BJ (cell line): ENCODE results near the gene GPI. TPM values are rescaled to one million over a fixed set of nuclear protein-coding genes. Genes with fewer than 3 reads are reported as not detected.

Experiments
- CTCF ChIA-PET: fragments of 350-600 bp; formaldehyde crosslinking; extraction: SDS; loops from one replicate; lab custom pipeline; 2021; ENCODE audit warnings: antibody characterized with exemption, inconsistent platforms; lab: Yijun Ruan, JAX
- POLR2A ChIA-PET: fragments of 300-600 bp; sonication (Branson Sonifier 250); formaldehyde crosslinking; extraction: SDS; loops from one replicate; lab custom pipeline; 2021; ENCODE audit warnings: antibody characterized with exemption; lab: Charles Lee
- DNase-seq: peaks from one replicate; pipeline ENCODE4 v3.0.0-alpha.2; 2011; ENCODE audit warnings: low read depth
- H3K27me3 ChIP-seq: 2 replicates; pipeline ENCODE4 v1.6.0; 2011; ENCODE audit warnings: low read length; ENCODE audit not compliant: control insufficient read depth, insufficient read depth
- H3K36me3 ChIP-seq: 2 replicates; pipeline ENCODE4 v1.5.1; 2011; ENCODE audit warnings: low read length; ENCODE audit not compliant: control insufficient read depth, insufficient read depth
- H3K4me3 ChIP-seq: 2 replicates; pipeline ENCODE4 v1.5.1; 2011; ENCODE audit warnings: low read depth, mild to moderate bottlenecking, control low read depth, low read length
- CTCF ChIP-seq: IDR thresholded peaks from 2 replicates; pipeline ENCODE4 v1.5.1; 2011; ENCODE audit warnings: low read depth, mild to moderate bottlenecking, control low read depth, inconsistent platforms, low read length, moderate library complexity; ENCODE audit not compliant: insufficient read depth
- polyA plus RNA-seq: library from polyadenylated mRNA; depleted of rRNA; stranded (reverse); fragments of >200 nt; gene quantifications from 2 replicates; pipeline ENCODE4 v1.2.3, GENCODE V29; 2011

The GPI gene
- polyA plus RNA-seq, 1 experiment = 262 TPM

- POLR2A ChIA-PET = no interaction called here
- TF ChIP-seq CTCF = no peak
- Histone ChIP-seq H3K36me3 (peaks cover 5% of the 10 kb centered on the region; the same call in 1 of the 2 replicates), H3K27me3 (no peaks in the 10 kb centered on the region), H3K4me3 (no peak overlapping the region)
- DNase-seq = no peak
- CTCF ChIA-PET = no interaction called here
These were observed 44.5 kb downstream of the GPI start for GRCh38 chr19:34409189-34410164.

- CTCF ChIA-PET = interaction anchor here (0.6 kb wide), 1 partner anchor 15 kb away, joined by 3 read pairs; no protein-coding TSS in a partner anchor
These were observed 46.2 kb downstream of the GPI start for GRCh38 chr19:34411216-34411615.

GRCh38 chr19:34416021-34416545, 51.1 kb downstream of the GPI start:
- Histone ChIP-seq H3K36me3 (peaks cover 2% of the 10 kb centered on the region; the same call in 1 of the 2 replicates), H3K27me3 (no peaks in the 10 kb centered on the region), H3K4me3 (no peak overlapping the region)
- ChIA-PET CTCF (interaction anchor here (0.6 kb wide), 1 partner anchor 1083 kb away, joined by 3 read pairs; no protein-coding TSS in a partner anchor), POLR2A (no interaction called here)
- DNase-seq = no peak
- no peak for TF ChIP-seq CTCF

More at GRCh38 chr19:34411216-34411615, 46.2 kb downstream of the GPI start:
- no peaks in the 10 kb centered on the region for H3K27me3 ChIP-seq
- H3K4me3 ChIP-seq = no peak overlapping the region
- POLR2A ChIA-PET = no interaction called here
- no peak for TF ChIP-seq CTCF
- no peak for DNase-seq
- peaks cover 5% of the 10 kb centered on the region; the same call in 1 of the 2 replicates for H3K36me3 ChIP-seq

- Histone ChIP-seq H3K4me3 (no peak overlapping the region), H3K27me3 (no peaks in the 10 kb centered on the region), H3K36me3 (no peaks in the 10 kb centered on the region; the same call in 1 of the 2 replicates)
- DNase-seq = no peak
- CTCF ChIA-PET = no interaction called here
- no peak for TF ChIP-seq CTCF
- POLR2A ChIA-PET = no interaction called here
These were observed 53.3 kb downstream of the GPI start for GRCh38 chr19:34418300-34418699.

GRCh38 chr19:34426096-34426661, 61.2 kb downstream of the GPI start:
- CTCF ChIA-PET = interaction anchor here (0.7 to 1.9 kb wide), 2 partner anchors 9 to 15 kb away, joined by 3 to 4 read pairs; no protein-coding TSS in a partner anchor
- TF ChIP-seq CTCF = no peak
- no peak overlapping the region for H3K4me3 ChIP-seq
- POLR2A ChIA-PET = no interaction called here
- H3K27me3 ChIP-seq = no peaks in the 10 kb centered on the region
- DNase-seq = no peak
- peaks cover 3% of the 10 kb centered on the region for H3K36me3 ChIP-seq
